HL-60 (cell line): ENCODE measurements around the gene LNPK.

ENCODE experiments used
- TF ChIP-seq, protein P1 (sequence below): IDR thresholded peaks from one replicate; pipeline ENCODE4 v1.5.1; 2011; ENCODE audit warnings: low read length, control low read depth, inconsistent platforms; ENCODE audit not compliant: insufficient read depth
- TF ChIP-seq, protein P2 (sequence below): IDR thresholded peaks from 2 replicates; pipeline ENCODE4 v1.6.1; 2012; ENCODE audit warnings: low read depth; ENCODE audit not compliant: insufficient replicate concordance

DNA sequence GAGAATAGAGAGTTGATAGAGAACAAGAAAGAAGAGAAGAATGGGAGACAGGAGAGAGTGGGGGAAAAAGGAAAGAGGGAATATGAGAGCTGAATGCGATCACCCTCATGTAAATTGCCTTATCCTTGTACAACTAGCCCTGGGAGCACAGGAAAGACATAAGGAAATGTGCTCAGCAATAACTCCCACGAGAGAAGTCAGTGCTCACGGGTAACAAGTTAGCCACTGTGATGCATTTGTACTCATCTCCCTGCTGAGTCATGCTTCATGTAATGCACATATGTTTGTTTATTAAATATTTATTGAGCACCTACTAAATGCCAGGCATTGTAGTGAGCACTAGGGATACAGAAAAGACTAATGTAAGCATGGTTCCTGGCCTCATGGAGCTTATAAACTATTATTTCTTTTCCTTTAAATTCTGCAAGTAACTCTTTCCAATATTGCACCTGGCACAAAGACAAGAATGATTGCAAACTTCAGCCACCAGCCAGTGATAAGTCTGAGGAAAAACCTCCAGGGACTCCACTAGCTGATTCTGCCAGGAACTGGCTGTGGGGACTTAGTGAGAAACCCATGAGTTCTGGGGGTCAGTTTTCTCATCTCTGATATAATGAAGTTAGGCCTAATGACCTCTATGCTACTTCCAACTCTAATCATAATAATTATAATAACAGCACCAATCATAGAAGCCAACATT is 124.1 kb downstream of the LNPK start:
- TF ChIP-seq, protein P1, sequence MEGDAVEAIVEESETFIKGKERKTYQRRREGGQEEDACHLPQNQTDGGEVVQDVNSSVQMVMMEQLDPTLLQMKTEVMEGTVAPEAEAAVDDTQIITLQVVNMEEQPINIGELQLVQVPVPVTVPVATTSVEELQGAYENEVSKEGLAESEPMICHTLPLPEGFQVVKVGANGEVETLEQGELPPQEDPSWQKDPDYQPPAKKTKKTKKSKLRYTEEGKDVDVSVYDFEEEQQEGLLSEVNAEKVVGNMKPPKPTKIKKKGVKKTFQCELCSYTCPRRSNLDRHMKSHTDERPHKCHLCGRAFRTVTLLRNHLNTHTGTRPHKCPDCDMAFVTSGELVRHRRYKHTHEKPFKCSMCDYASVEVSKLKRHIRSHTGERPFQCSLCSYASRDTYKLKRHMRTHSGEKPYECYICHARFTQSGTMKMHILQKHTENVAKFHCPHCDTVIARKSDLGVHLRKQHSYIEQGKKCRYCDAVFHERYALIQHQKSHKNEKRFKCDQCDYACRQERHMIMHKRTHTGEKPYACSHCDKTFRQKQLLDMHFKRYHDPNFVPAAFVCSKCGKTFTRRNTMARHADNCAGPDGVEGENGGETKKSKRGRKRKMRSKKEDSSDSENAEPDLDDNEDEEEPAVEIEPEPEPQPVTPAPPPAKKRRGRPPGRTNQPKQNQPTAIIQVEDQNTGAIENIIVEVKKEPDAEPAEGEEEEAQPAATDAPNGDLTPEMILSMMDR, result no peak
- TF ChIP-seq, protein P2, sequence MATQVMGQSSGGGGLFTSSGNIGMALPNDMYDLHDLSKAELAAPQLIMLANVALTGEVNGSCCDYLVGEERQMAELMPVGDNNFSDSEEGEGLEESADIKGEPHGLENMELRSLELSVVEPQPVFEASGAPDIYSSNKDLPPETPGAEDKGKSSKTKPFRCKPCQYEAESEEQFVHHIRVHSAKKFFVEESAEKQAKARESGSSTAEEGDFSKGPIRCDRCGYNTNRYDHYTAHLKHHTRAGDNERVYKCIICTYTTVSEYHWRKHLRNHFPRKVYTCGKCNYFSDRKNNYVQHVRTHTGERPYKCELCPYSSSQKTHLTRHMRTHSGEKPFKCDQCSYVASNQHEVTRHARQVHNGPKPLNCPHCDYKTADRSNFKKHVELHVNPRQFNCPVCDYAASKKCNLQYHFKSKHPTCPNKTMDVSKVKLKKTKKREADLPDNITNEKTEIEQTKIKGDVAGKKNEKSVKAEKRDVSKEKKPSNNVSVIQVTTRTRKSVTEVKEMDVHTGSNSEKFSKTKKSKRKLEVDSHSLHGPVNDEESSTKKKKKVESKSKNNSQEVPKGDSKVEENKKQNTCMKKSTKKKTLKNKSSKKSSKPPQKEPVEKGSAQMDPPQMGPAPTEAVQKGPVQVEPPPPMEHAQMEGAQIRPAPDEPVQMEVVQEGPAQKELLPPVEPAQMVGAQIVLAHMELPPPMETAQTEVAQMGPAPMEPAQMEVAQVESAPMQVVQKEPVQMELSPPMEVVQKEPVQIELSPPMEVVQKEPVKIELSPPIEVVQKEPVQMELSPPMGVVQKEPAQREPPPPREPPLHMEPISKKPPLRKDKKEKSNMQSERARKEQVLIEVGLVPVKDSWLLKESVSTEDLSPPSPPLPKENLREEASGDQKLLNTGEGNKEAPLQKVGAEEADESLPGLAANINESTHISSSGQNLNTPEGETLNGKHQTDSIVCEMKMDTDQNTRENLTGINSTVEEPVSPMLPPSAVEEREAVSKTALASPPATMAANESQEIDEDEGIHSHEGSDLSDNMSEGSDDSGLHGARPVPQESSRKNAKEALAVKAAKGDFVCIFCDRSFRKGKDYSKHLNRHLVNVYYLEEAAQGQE, result no peak
